ENCODE data around the gene C12orf76. TPM values are rescaled to one million over a fixed set of nuclear protein-coding genes. Genes with fewer than 3 reads are reported as not detected.
A peak's percentile ranks its signal among the peaks of the same experiment; 100 is the strongest.

C12orf76 gene
- total and polyA plus RNA-seq, 2 of the 13 experiments (the other 11 are each of a cell fraction or from before 2014, with no cell fraction given) = 15.8 to 38.4 TPM

- TF ChIP-seq ZNF879 (CRISPR knock-in tag; IDR thresholded peaks at IDR 0.05) = no peak
- TF ChIP-seq ZIK1 (CRISPR knock-in tag; IDR thresholded peaks at IDR 0.05; ENCODE audit: borderline replicate concordance, low read depth) = peak; percentile 61; the same call in 1 of the 2 replicates
- TF ChIP-seq SATB2 (CRISPR knock-in tag; IDR thresholded peaks at IDR 0.05) = no peak
- TF ChIP-seq ZNF792 (CRISPR knock-in tag; IDR thresholded peaks at IDR 0.05) = no peak
- peak; percentile 72 for TF ChIP-seq SKI (IDR thresholded peaks at IDR 0.05; ENCODE audit: partially characterized antibody)
- TF ChIP-seq ZNF570 (CRISPR knock-in tag; IDR thresholded peaks at IDR 0.05; ENCODE audit: borderline replicate concordance) = no peak
- TF ChIP-seq HOXA3 (CRISPR knock-in tag; IDR thresholded peaks at IDR 0.05) = peak; percentile 98
- TF ChIP-seq KLF16 (CRISPR knock-in tag; IDR thresholded peaks at IDR 0.05) = no peak; a peak in 1 of 4 replicates
- TF ChIP-seq ZNF660 (CRISPR knock-in tag; IDR thresholded peaks at IDR 0.05; ENCODE audit: borderline replicate concordance, low read depth) = no peak
- TF ChIP-seq NFIC (IDR thresholded peaks at IDR 0.05; ENCODE audit: low read length) = no peak
- no peak for TF ChIP-seq ZNF713 (CRISPR knock-in tag; IDR thresholded peaks at IDR 0.05)
- peak; percentile 52; the same call in 1 of the 2 replicates for TF ChIP-seq ZNF225 (CRISPR knock-in tag; IDR thresholded peaks at IDR 0.05)
- TF ChIP-seq ATF4 (CRISPR knock-in tag; IDR thresholded peaks at IDR 0.05) = peak in 1 of 2 experiments; percentile 52; a peak in 1 of 4 replicates
- TF ChIP-seq THAP11 (CRISPR knock-in tag; IDR thresholded peaks at IDR 0.05) = peak; percentile 88
- TF ChIP-seq RARA (CRISPR knock-in tag; IDR thresholded peaks at IDR 0.05) = no peak; the same call in 1 of the 2 replicates
- peak; percentile 92 for TF ChIP-seq PHF8 (CRISPR knock-in tag; IDR thresholded peaks at IDR 0.05)
- peak; percentile 53; the same call in 1 of the 2 replicates for TF ChIP-seq KLF12 (CRISPR knock-in tag; IDR thresholded peaks at IDR 0.05; ENCODE audit: borderline replicate concordance)
- 0 out of 2 replicates have a peak, but pooled peaks have one; percentile 59 for TF ChIP-seq REL (CRISPR knock-in tag; conservative IDR thresholded peaks at IDR 0.05)
- TF ChIP-seq SNAI1 (CRISPR knock-in tag; IDR thresholded peaks at IDR 0.05; ENCODE audit: borderline replicate concordance) = peak; percentile 88; the same call in 1 of the 2 replicates
- no peak for TF ChIP-seq ZSCAN5A (CRISPR knock-in tag; IDR thresholded peaks at IDR 0.05; ENCODE audit: borderline replicate concordance)
- TF ChIP-seq ZXDC (CRISPR knock-in tag; IDR thresholded peaks at IDR 0.05) = no peak
- no peak for TF ChIP-seq ZNF383 (CRISPR knock-in tag; IDR thresholded peaks at IDR 0.05; ENCODE audit: borderline replicate concordance)
- peak; percentile 83; the same call in 1 of the 2 replicates for TF ChIP-seq SMAD1 (CRISPR knock-in tag; IDR thresholded peaks at IDR 0.05; ENCODE audit: borderline replicate concordance, low read depth)
- TF ChIP-seq SMAD3 (CRISPR knock-in tag; IDR thresholded peaks at IDR 0.05) = no peak; the same call in 1 of the 2 replicates
- TF ChIP-seq KLF6 (CRISPR knock-in tag; IDR thresholded peaks at IDR 0.05) = no peak
- TF ChIP-seq TOE1 (CRISPR knock-in tag; IDR thresholded peaks at IDR 0.05) = no peak
- peak; percentile 85; the same call in 1 of the 2 replicates for TF ChIP-seq ZNF572 (CRISPR knock-in tag; IDR thresholded peaks at IDR 0.05)
Measured at GRCh38 chr12:109995686-109996482, 52.4 kb downstream of the C12orf76 start, which contains the start of gene GIT2 (continued).

Measured in HepG2 (cell line).